Suprapubic skin (tissue), 3 donors: Measurements from ENCODE around the gene ZNF785.

Experiments used
- EP300 ChIP-seq: sonication (generic); formaldehyde crosslinking; IDR thresholded peaks from one replicate; pipeline ENCODE4 v1.6.1; 2017; ENCODE audit warnings: antibody characterized with exemption
- POLR2A ChIP-seq, 2 donors: fragments of 450-650 bp; IDR thresholded peaks; one replicate each; pipeline ENCODE4 v1.6.1; 2017; ENCODE audit warnings: antibody characterized with exemption in 2 of 2, mild to moderate bottlenecking in 2 of 2, moderate library complexity in 2 of 2
- TF ChIP-seq, protein P1 (sequence below), 2 donors: fragments of 200-600 bp in 1 of 2; fragments of 450-650 bp in 1 of 2; sonication (generic) in 1 of 2; IDR thresholded peaks; one replicate each; pipeline ENCODE4 v1.5.1; 2016 to 2019; ENCODE audit warnings: antibody characterized with exemption in 2 of 2, mild to moderate bottlenecking in 1 of 2, moderate library complexity in 1 of 2

GRCh38 chr16:30585022-30585399 lies 486 bp downstream of the ZNF785 start:
- TF ChIP-seq, protein P1, sequence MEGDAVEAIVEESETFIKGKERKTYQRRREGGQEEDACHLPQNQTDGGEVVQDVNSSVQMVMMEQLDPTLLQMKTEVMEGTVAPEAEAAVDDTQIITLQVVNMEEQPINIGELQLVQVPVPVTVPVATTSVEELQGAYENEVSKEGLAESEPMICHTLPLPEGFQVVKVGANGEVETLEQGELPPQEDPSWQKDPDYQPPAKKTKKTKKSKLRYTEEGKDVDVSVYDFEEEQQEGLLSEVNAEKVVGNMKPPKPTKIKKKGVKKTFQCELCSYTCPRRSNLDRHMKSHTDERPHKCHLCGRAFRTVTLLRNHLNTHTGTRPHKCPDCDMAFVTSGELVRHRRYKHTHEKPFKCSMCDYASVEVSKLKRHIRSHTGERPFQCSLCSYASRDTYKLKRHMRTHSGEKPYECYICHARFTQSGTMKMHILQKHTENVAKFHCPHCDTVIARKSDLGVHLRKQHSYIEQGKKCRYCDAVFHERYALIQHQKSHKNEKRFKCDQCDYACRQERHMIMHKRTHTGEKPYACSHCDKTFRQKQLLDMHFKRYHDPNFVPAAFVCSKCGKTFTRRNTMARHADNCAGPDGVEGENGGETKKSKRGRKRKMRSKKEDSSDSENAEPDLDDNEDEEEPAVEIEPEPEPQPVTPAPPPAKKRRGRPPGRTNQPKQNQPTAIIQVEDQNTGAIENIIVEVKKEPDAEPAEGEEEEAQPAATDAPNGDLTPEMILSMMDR (IDR thresholded peaks at IDR 0.05), result no peak
- no peak for TF ChIP-seq POLR2A (IDR thresholded peaks at IDR 0.05)
- TF ChIP-seq EP300, result no peak
